ENCODE results near the gene INTS2. TPM values are rescaled to one million over a fixed set of nuclear protein-coding genes. Genes with fewer than 3 reads are reported as not detected.
"Not testable (repeated sequence)": the region's sequence is repeated elsewhere in the genome, so short reads cannot be mapped to it uniquely, and the experiment has no call there.

INTS2 gene
- total RNA-seq, 1 experiment from 2014 or later = 26.3 TPM

GRCh38 chr17:61825448-61826137, 102.2 kb downstream of the INTS2 start:
- H3K27me3 ChIP-seq (replicated peaks; ENCODE audit: insufficient read depth, low read depth, low read length, poor library complexity) = no peaks in the 10 kb centered on the region
- POLR2A ChIA-PET (ENCODE audit: low non-redundant PET) = no interaction called here
- H3K9me3 ChIP-seq (ENCODE audit: low read depth, low read length, poor library complexity, severe bottlenecking) = no peaks in the 10 kb centered on the region
- intact Hi-C loops (cut with micrococcal nuclease; ENCODE audit: unreplicated experiment) = no loop called here
- CTCF ChIA-PET = no interaction called here
- H3K4me3 ChIP-seq (ENCODE audit: low read depth, low read length, poor library complexity, severe bottlenecking) = no peak overlapping the region
- H3K36me3 ChIP-seq (ENCODE audit: insufficient read depth, low read length, poor library complexity, severe bottlenecking) = peaks cover 20% of the 10 kb centered on the region
- H3K27ac ChIP-seq (ENCODE audit: low read depth, low read length, poor library complexity, severe bottlenecking) = no peak overlapping the region
- H3K4me1 ChIP-seq (ENCODE audit: insufficient read depth, low read length, poor library complexity, severe bottlenecking) = no peaks in the 10 kb centered on the region
- TF ChIP-seq EZH2 (IDR thresholded peaks at IDR 0.05; ENCODE audit: borderline replicate concordance, low read depth, low read length, poor library complexity, severe bottlenecking) (no peak), CTCF (conservative IDR thresholded peaks at IDR 0.05; ENCODE audit: low read depth, low read length) (no peak)
- no TSS peak for BruUV-seq (replicated peaks)
- no peak for DNase-seq (ENCODE audit: low spot score)

GRCh38 chr17:61822326-61823285, 105.2 kb downstream of the INTS2 start:
- no peaks in the 10 kb centered on the region for H3K9me3 ChIP-seq (ENCODE audit: low read depth, low read length, poor library complexity, severe bottlenecking)
- CTCF ChIA-PET = no interaction called here

GRCh38 chr17:61821655-61822054, 106.1 kb downstream of the INTS2 start:
- H3K4me3 ChIP-seq (ENCODE audit: low read depth, low read length, poor library complexity, severe bottlenecking) = no peak overlapping the region
- intact Hi-C loops (cut with micrococcal nuclease; ENCODE audit: unreplicated experiment) = no loop called here
- no peak overlapping the region for H3K27ac ChIP-seq (ENCODE audit: low read depth, low read length, poor library complexity, severe bottlenecking)
- no peak for DNase-seq (ENCODE audit: low spot score)
- no peaks in the 10 kb centered on the region for H3K27me3 ChIP-seq (replicated peaks; ENCODE audit: insufficient read depth, low read depth, low read length, poor library complexity)
- ChIA-PET CTCF (no interaction called here), POLR2A (ENCODE audit: low non-redundant PET) (no interaction called here)
- no TSS peak for BruUV-seq (replicated peaks)
- H3K36me3 ChIP-seq (ENCODE audit: insufficient read depth, low read length, poor library complexity, severe bottlenecking) = peaks cover 16% of the 10 kb centered on the region
- H3K9me3 ChIP-seq (ENCODE audit: low read depth, low read length, poor library complexity, severe bottlenecking) = no peaks in the 10 kb centered on the region
- no peak for TF ChIP-seq CTCF (conservative IDR thresholded peaks at IDR 0.05; ENCODE audit: low read depth, low read length)
- no peak for TF ChIP-seq EZH2 (IDR thresholded peaks at IDR 0.05; ENCODE audit: borderline replicate concordance, low read depth, low read length, poor library complexity, severe bottlenecking)
- H3K4me1 ChIP-seq (ENCODE audit: insufficient read depth, low read length, poor library complexity, severe bottlenecking) = no peaks in the 10 kb centered on the region

More at GRCh38 chr17:61822326-61823285, 105.2 kb downstream of the INTS2 start:
- POLR2A ChIA-PET (ENCODE audit: low non-redundant PET) = interaction anchor here (0.7 kb wide), 1 partner anchor 237 kb away, joined by 3 read pairs; no protein-coding TSS in a partner anchor
- no TSS peak for BruUV-seq (replicated peaks)
- Histone ChIP-seq H3K4me3 (ENCODE audit: low read depth, low read length, poor library complexity, severe bottlenecking) (no peak overlapping the region), H3K4me1 (ENCODE audit: insufficient read depth, low read length, poor library complexity, severe bottlenecking) (no peaks in the 10 kb centered on the region), H3K27me3 (replicated peaks; ENCODE audit: insufficient read depth, low read depth, low read length, poor library complexity) (no peaks in the 10 kb centered on the region), H3K36me3 (ENCODE audit: insufficient read depth, low read length, poor library complexity, severe bottlenecking) (peaks cover 16% of the 10 kb centered on the region), H3K27ac (ENCODE audit: low read depth, low read length, poor library complexity, severe bottlenecking) (no peak overlapping the region)
- DNase-seq (ENCODE audit: low spot score) = no peak
- intact Hi-C loops (cut with micrococcal nuclease; ENCODE audit: unreplicated experiment) = no loop called here
- TF ChIP-seq EZH2 (IDR thresholded peaks at IDR 0.05; ENCODE audit: borderline replicate concordance, low read depth, low read length, poor library complexity, severe bottlenecking) (no peak), CTCF (conservative IDR thresholded peaks at IDR 0.05; ENCODE audit: low read depth, low read length) (no peak)

GRCh38 chr17:61819265-61819664, 108.5 kb downstream of the INTS2 start:
- DNase-seq (ENCODE audit: low spot score); H3K27ac ChIP-seq (ENCODE audit: low read depth, low read length, poor library complexity, severe bottlenecking); intact Hi-C loops (cut with micrococcal nuclease; ENCODE audit: unreplicated experiment); CTCF ChIA-PET; H3K4me3 ChIP-seq (ENCODE audit: low read depth, low read length, poor library complexity, severe bottlenecking); POLR2A ChIA-PET (ENCODE audit: low non-redundant PET); H3K4me1 ChIP-seq (ENCODE audit: insufficient read depth, low read length, poor library complexity, severe bottlenecking); BruUV-seq (replicated peaks); H3K9me3 ChIP-seq (ENCODE audit: low read depth, low read length, poor library complexity, severe bottlenecking); H3K27me3 ChIP-seq (replicated peaks; ENCODE audit: insufficient read depth, low read depth, low read length, poor library complexity): not testable (repeated sequence)
- H3K36me3 ChIP-seq (ENCODE audit: insufficient read depth, low read length, poor library complexity, severe bottlenecking) = peaks cover 16% of the 10 kb centered on the region
